HCT116 (cell line): ENCODE measurements around the gene TSPO. TPM values are rescaled to one million over a fixed set of nuclear protein-coding genes. Genes with fewer than 3 reads are reported as not detected.

Source experiments
- ATAC-seq: fragments of 200-7000 bp; cut with Tn5 transposase; 2 replicates; pipeline ENCODE4 v1.9.1; 2020; ENCODE audit warnings: mild to moderate bottlenecking, moderate library complexity
- BruUV-seq: library from RNA; stranded (reverse); fragments of 400-500 nt; replicated peaks from 2 replicates; lab custom pipeline; 2021; lab: Mats Ljungman, UMichigan
- CTCF ChIA-PET: fragments of 300-600 bp; sonication (Branson Sonifier 250); formaldehyde crosslinking; loops from one replicate; lab custom pipeline; 2021; ENCODE audit warnings: antibody characterized with exemption; lab: Charles Lee
- POLR2A ChIA-PET: fragments of 300-600, 350-600 bp; sonication (Branson Sonifier 250); formaldehyde crosslinking; loops from one replicate; lab custom pipeline; 2021; ENCODE audit warnings: antibody characterized with exemption; lab: Charles Lee
- RAD21 ChIA-PET, 2 experiments: fragments of 300-600 bp; sonication (Branson Sonifier 250); formaldehyde crosslinking; loops; one replicate each; lab custom pipeline; 2023; ENCODE audit warnings: low total read pairs in 2 of 2; ENCODE audit not compliant: uncharacterized antibody in 2 of 2, unreplicated experiment in 2 of 2, low non-redundant PET in 1 of 2; lab: Charles Lee
- DNase-seq: peaks from one replicate; pipeline ENCODE4 v3.0.0-alpha.2; 2010; ENCODE audit warnings: low read depth, low spot score
- H2AFZ ChIP-seq: fragments of 200-600 bp; shearing (Covaris generic), sonication (generic); 2 replicates; pipeline ENCODE4 v1.6.1; 2017; ENCODE audit warnings: low read depth, mixed run types, mixed read lengths, antibody characterized with exemption, low read length; ENCODE audit not compliant: poor library complexity, severe bottlenecking
- H3K27ac ChIP-seq: 2 replicates; pipeline ENCODE4 v1.5.1; 2012; ENCODE audit warnings: low read depth, low read length
- H3K27me3 ChIP-seq: fragments of 200-600 bp; sonication (generic); 2 replicates; pipeline ENCODE4 v1.6.1; 2016; ENCODE audit warnings: mixed run types, low read length, mixed read lengths; ENCODE audit not compliant: insufficient read depth
- H3K36me3 ChIP-seq, 2 experiments: fragments of 200-500 bp in 1 of 2; fragments of 200-600 bp in 1 of 2; sonication (Bioruptor generic) in 1 of 2; sonication (generic) in 1 of 2; 2 replicates each; pipeline versions ENCODE4 v1.5.1 to v1.6.1; 2014 to 2016; ENCODE audit warnings: low read length in 2 of 2, inconsistent platforms in 1 of 2, mixed read lengths in 1 of 2, mixed run types in 1 of 2; ENCODE audit not compliant: insufficient read depth in 2 of 2, control insufficient read depth in 1 of 2
- H3K4me1 ChIP-seq, 2 experiments: fragments of 200-600 bp in 1 of 2; sonication (generic) in 1 of 2; 2 replicates each; pipeline versions ENCODE4 v1.5.1 to v1.6.1; 2012 to 2017; ENCODE audit warnings: low read length in 2 of 2, inconsistent platforms in 1 of 2, mild to moderate bottlenecking in 1 of 2, mixed read lengths in 1 of 2, mixed run types in 1 of 2, moderate library complexity in 1 of 2; ENCODE audit not compliant: insufficient read depth in 2 of 2, control insufficient read depth in 1 of 2
- H3K4me2 ChIP-seq: fragments of 200-600 bp; sonication (generic); 2 replicates; pipeline ENCODE4 v1.6.1; 2017; ENCODE audit warnings: mixed run types, low read length, mixed read lengths
- H3K4me3 ChIP-seq, 2 experiments: fragments of 200-600 bp in 1 of 2; sonication (generic) in 1 of 2; replicated peaks in 1 of 2; 2 replicates each; pipeline ENCODE4 v1.5.1; 2011 to 2016; ENCODE audit warnings: low read length in 2 of 2, control low read depth in 1 of 2, low read depth in 1 of 2, mild to moderate bottlenecking in 1 of 2, mixed read lengths in 1 of 2, mixed run types in 1 of 2
- H3K79me2 ChIP-seq: fragments of 200-600 bp; sonication (generic); 2 replicates; pipeline ENCODE4 v1.6.1; 2017; ENCODE audit warnings: mild to moderate bottlenecking, mixed run types, low read length, moderate library complexity, mixed read lengths; ENCODE audit not compliant: insufficient read depth
- H3K9ac ChIP-seq: fragments of 200-600 bp; sonication (generic); 2 replicates; pipeline ENCODE4 v1.6.1; 2016; ENCODE audit warnings: low read length, mixed read lengths
- H3K9me2 ChIP-seq: fragments of 200-600 bp; sonication (generic), shearing (Covaris generic); 2 replicates; pipeline ENCODE4 v1.6.1; 2017; ENCODE audit warnings: mixed run types, mild to moderate bottlenecking, moderate library complexity; ENCODE audit not compliant: insufficient read depth
- H3K9me3 ChIP-seq, 2 experiments: fragments of 200-500 bp in 1 of 2; fragments of 200-600 bp in 1 of 2; sonication (Bioruptor generic) in 1 of 2; sonication (generic) in 1 of 2; 2 replicates each; pipeline ENCODE4 v1.6.1; 2014 to 2017; ENCODE audit warnings: low read length in 2 of 2, mixed read lengths in 2 of 2, inconsistent platforms in 1 of 2, low read depth in 1 of 2, mild to moderate bottlenecking in 1 of 2, mixed run types in 1 of 2, moderate library complexity in 1 of 2; ENCODE audit not compliant: control insufficient read depth in 1 of 2, insufficient read depth in 1 of 2
- H4K20me1 ChIP-seq: fragments of 200-600 bp; sonication (generic), shearing (Covaris generic); 2 replicates; pipeline ENCODE4 v1.6.1; 2017; ENCODE audit warnings: mixed run types, mild to moderate bottlenecking, moderate library complexity; ENCODE audit not compliant: insufficient read depth
- ATF3 ChIP-seq: IDR thresholded peaks from 2 replicates; pipeline ENCODE4 v1.6.1; 2012
- EZH2 ChIP-seq: fragments of 200-600 bp; sonication (generic); IDR thresholded peaks from 2 replicates; pipeline ENCODE4 v1.6.1; 2017; ENCODE audit warnings: antibody characterized with exemption, mixed run types
- FOSL1 ChIP-seq: IDR thresholded peaks from 2 replicates; pipeline ENCODE4 v1.6.1; 2012; ENCODE audit warnings: low read depth
- MAX ChIP-seq: IDR thresholded peaks from 2 replicates; pipeline ENCODE4 v1.6.1; 2012
- POLR2AphosphoS5 ChIP-seq: IDR thresholded peaks from 2 replicates; pipeline ENCODE4 v1.6.1; 2011; ENCODE audit warnings: mild to moderate bottlenecking, low read depth, low read length, moderate library complexity
- REST ChIP-seq: IDR thresholded peaks from 2 replicates; pipeline ENCODE4 v1.6.1; 2012; ENCODE audit warnings: low read depth
- ZBTB33 ChIP-seq: IDR thresholded peaks from 2 replicates; pipeline ENCODE4 v1.6.1; 2011; ENCODE audit warnings: mild to moderate bottlenecking, low read length, moderate library complexity; ENCODE audit not compliant: insufficient replicate concordance; ENCODE audit errors: extremely low read depth
- ZFX ChIP-seq: fragments of 450-650 bp; IDR thresholded peaks from 2 replicates; pipeline ENCODE4 v1.6.1; 2017
- intact Hi-C: fragments of 100-400 bp; cut with micrococcal nuclease; formaldehyde crosslinking; loops from 2 replicates; pipeline ENCODE4 v1.10.0; 2022
- total RNA-seq: library from RNA; stranded (reverse); gene quantifications from one replicate; pipeline ENCODE4 v1.2.1, GENCODE V29; 2021; ENCODE audit not compliant: unreplicated experiment

Gene TSPO
- total RNA-seq, 1 experiment from 2014 or later, result 192 TPM

- no TSS peak for BruUV-seq
- DNase-seq (no peak), ATAC-seq (peak; percentile 36)
- Histone ChIP-seq H3K4me2 (peak overlapping the region; percentile 99), H3K27ac (peak overlapping the region; percentile 92), H3K36me3 (no peaks in the 10 kb centered on the region; a peak in 1 of 4 replicates), H3K9me2 (no peaks in the 10 kb centered on the region), H3K9ac (peak overlapping the region; percentile 78), H3K4me1 (peaks cover 9 to 45% of the 10 kb centered on the region in 2 experiments), H3K9me3 (no peaks in the 10 kb centered on the region), H4K20me1 (no peaks in the 10 kb centered on the region), H2AFZ (no peak overlapping the region), H3K27me3 (no peaks in the 10 kb centered on the region), H3K79me2 (peaks cover 46% of the 10 kb centered on the region), H3K4me3 (peak overlapping the region; percentile 80 to 82)
- intact Hi-C loops, result no loop called here
- ChIA-PET CTCF (no interaction called here), POLR2A (interaction anchor here (1.5 to 1.9 kb wide), 2 partner anchors 24 to 537 kb away, joined by 4 to 8 read pairs; partner anchors contain the start of gene POLDIP3), RAD21 (no interaction called here)
- TF ChIP-seq ZFX (0 out of 2 replicates have a peak, but pooled peaks have one; percentile 70), FOSL1 (no peak)
Observed at GRCh38 chr22:43152003-43152356, 621 bp downstream of the TSPO start.

GRCh38 chr22:43152357-43153071 is 1.2 kb downstream of the TSPO start:
- peaks cover 9 to 46% of the 10 kb centered on the region in 2 experiments for H3K4me1 ChIP-seq
- intact Hi-C loops, result no loop called here
- ATAC-seq (peak; percentile 71), DNase-seq (no peak)
- no peaks in the 10 kb centered on the region for H4K20me1 ChIP-seq
- no peaks in the 10 kb centered on the region for H3K9me2 ChIP-seq
- RAD21 ChIA-PET, result interaction anchor here in 1 of 2 experiments (0.6 kb wide), 1 partner anchor 14 kb away, joined by 5 read pairs; no protein-coding TSS in a partner anchor
- H3K4me2 ChIP-seq, result peak overlapping the region; percentile 99
- BruUV-seq, result no TSS peak
- no peaks in the 10 kb centered on the region; a peak in 1 of 4 replicates for H3K36me3 ChIP-seq
- POLR2A ChIA-PET, result interaction anchor here (0.6 to 1.9 kb wide), 3 partner anchors 25 to 537 kb away, joined by 4 to 8 read pairs (median 4); partner anchors contain the start of gene POLDIP3
- CTCF ChIA-PET, result no interaction called here
- H3K4me3 ChIP-seq, result peak overlapping the region; percentile 80 to 82
- H3K9ac ChIP-seq, result peak overlapping the region; percentile 78
- no peak overlapping the region for H2AFZ ChIP-seq
- peak overlapping the region; percentile 92 for H3K27ac ChIP-seq
- TF ChIP-seq ZBTB33 (no peak), ZFX (peak; percentile 65), REST (no peak), ATF3 (no peak), MAX (0 out of 2 replicates have a peak, but pooled peaks have one; percentile 8), POLR2AphosphoS5 (0 out of 2 replicates have a peak, but pooled peaks have one; percentile 16), EZH2 (no peak)
- H3K27me3 ChIP-seq, result no peaks in the 10 kb centered on the region
- peaks cover 49% of the 10 kb centered on the region for H3K79me2 ChIP-seq
- H3K9me3 ChIP-seq, result no peaks in the 10 kb centered on the region
